ENCODE data around the gene AP3D1. TPM values are rescaled to one million over a fixed set of nuclear protein-coding genes. Genes with fewer than 3 reads are reported as not detected.

AP3D1 gene
- total and polyA plus RNA-seq, 2 donors (not counting 3 experiments of a cell fraction or from before 2014, with no cell fraction given), result 130 to 137 TPM

GRCh38 chr19:2195361-2195760 lies 44.0 kb upstream of the AP3D1 start:
- no peaks in the 10 kb centered on the region for H3K4me1 ChIP-seq (ENCODE audit: control insufficient read depth, extremely low read depth, insufficient read depth, low read length)
- H3K79me2 ChIP-seq (ENCODE audit: control insufficient read depth, insufficient read depth, low read length), result peaks cover 31% of the 10 kb centered on the region
- intact Hi-C loops (cut with micrococcal nuclease) (no loop called here), dilution Hi-C loops (cut with MboI; ENCODE audit: extremely low pct_ligation_motif_present, low sequenced_read_pairs) (no loop called here)
- no TSS peak for BruUV-seq (replicated peaks)
- POLR2A ChIA-PET, result no interaction called here
- H3K4me2 ChIP-seq (ENCODE audit: insufficient read depth, low read length), result no peak overlapping the region
- H3K9ac ChIP-seq (replicated peaks; ENCODE audit: extremely low read depth, insufficient read depth, low read length), result no peak overlapping the region
- no peak overlapping the region for H2AFZ ChIP-seq (ENCODE audit: low read depth, low read length)
- no peaks in the 10 kb centered on the region for H3K27me3 ChIP-seq (ENCODE audit: control insufficient read depth in 2 of 2, insufficient read depth in 2 of 2, low read length in 2 of 2)
- no peaks in the 10 kb centered on the region for H3K9me1 ChIP-seq (replicated peaks; ENCODE audit: control insufficient read depth, extremely low read depth, insufficient read depth, low read length)
- DNase-seq (ENCODE audit: low read depth, low spot score) (no peak), FAIRE-seq (no peak)
- no peak overlapping the region for H3K27ac ChIP-seq (ENCODE audit: insufficient read depth, low read depth, low read length)
- CTCF ChIA-PET, result no interaction called here
- no peaks in the 10 kb centered on the region for H4K20me1 ChIP-seq (replicated peaks; ENCODE audit: control insufficient read depth, extremely low read depth, insufficient read depth, low read length)
- H3K36me3 ChIP-seq (ENCODE audit: control insufficient read depth in 2 of 2, extremely low read depth in 1 of 2, insufficient read depth in 2 of 2, low read length in 2 of 2), result peaks cover 7 to 48% of the 10 kb centered on the region in 2 experiments
- H3K9me3 ChIP-seq (replicated peaks; ENCODE audit: control insufficient read depth, insufficient read depth, low read length), result no peaks in the 10 kb centered on the region
- TF ChIP-seq JUN (IDR thresholded peaks at IDR 0.05; ENCODE audit: borderline replicate concordance, insufficient read depth, insufficient read length, low read depth) (no peak), GATA2 (IDR thresholded peaks at IDR 0.05; ENCODE audit: insufficient read depth, insufficient read length, low read depth, low read length) (no peak), POLR2A (IDR thresholded peaks at IDR 0.05; ENCODE audit: low read depth, low read length) (no peak), CTCF (IDR thresholded peaks at IDR 0.05; ENCODE audit: extremely low read depth in 1 of 2, insufficient read depth in 1 of 2, low read depth in 1 of 2, low read length in 2 of 2) (no peak), FOS (IDR thresholded peaks at IDR 0.05; ENCODE audit: borderline replicate concordance, insufficient read depth, low read length) (no peak), POLR2AphosphoS5 (IDR thresholded peaks at IDR 0.05; ENCODE audit: insufficient read depth, low read depth, low read length) (no peak), EZH2 (IDR thresholded peaks at IDR 0.05; ENCODE audit: borderline replicate concordance, low read depth, low read length, severe bottlenecking) (no peak), MYC (IDR thresholded peaks at IDR 0.05; ENCODE audit: low read depth, low read length) (no peak), MAX (IDR thresholded peaks at IDR 0.05; ENCODE audit: insufficient read depth, insufficient read length) (no peak)
- no peak overlapping the region for H3K4me3 ChIP-seq (replicated peaks in 1 of 3; ENCODE audit: insufficient read depth in 1 of 3, low read depth in 1 of 3, low read length in 3 of 3)

Data from endothelial cell of umbilical vein (primary cell).